ENCODE measurements around the gene ASIC4.

Gene ASIC4, protein sequence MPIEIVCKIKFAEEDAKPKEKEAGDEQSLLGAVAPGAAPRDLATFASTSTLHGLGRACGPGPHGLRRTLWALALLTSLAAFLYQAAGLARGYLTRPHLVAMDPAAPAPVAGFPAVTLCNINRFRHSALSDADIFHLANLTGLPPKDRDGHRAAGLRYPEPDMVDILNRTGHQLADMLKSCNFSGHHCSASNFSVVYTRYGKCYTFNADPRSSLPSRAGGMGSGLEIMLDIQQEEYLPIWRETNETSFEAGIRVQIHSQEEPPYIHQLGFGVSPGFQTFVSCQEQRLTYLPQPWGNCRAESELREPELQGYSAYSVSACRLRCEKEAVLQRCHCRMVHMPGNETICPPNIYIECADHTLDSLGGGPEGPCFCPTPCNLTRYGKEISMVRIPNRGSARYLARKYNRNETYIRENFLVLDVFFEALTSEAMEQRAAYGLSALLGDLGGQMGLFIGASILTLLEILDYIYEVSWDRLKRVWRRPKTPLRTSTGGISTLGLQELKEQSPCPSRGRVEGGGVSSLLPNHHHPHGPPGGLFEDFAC

GRCh38 chr2:219514196-219514761 lies at the start of gene ASIC4:
Gene ASIC4 (plus strand): TSS chr2:219514482. CDS start chr2:219514725, 243 bp downstream.
- DNase-seq = no peak

- DNase-seq = no peak
Observed at GRCh38 chr2:219465659-219466561, 48.4 kb upstream of the ASIC4 start.

GRCh38 chr2:219466816-219467735 lies 47.2 kb upstream of the ASIC4 start:
- DNase-seq = no peak

GRCh38 chr2:219467736-219468075 lies 46.6 kb upstream of the ASIC4 start:
- no peak for DNase-seq

- DNase-seq = no peak
Observed at GRCh38 chr2:219468410-219469185, 45.7 kb upstream of the ASIC4 start.

GRCh38 chr2:219469186-219469724 lies 45.0 kb upstream of the ASIC4 start:
- no peak for DNase-seq

DNA sequence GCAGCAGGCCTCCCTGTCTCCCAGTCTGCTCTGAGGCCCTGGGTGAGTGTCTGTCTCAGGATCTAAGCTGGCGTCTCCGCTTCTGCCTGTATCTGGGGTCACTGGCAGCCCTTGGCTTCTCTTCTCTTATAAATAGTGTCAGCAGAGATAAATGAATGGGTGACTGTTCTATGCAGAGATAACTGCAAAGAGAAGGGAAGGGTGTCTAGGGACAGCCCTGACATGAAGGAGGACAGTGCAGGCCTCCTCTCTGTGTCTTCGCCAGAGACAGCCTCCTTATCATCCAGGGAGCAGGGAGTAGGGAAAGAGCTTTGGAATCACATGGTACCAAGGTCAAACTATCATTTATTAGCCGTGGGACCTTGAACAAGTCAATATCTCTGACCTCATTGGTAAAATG lies 43.9 kb upstream of the ASIC4 start:
- no peak for DNase-seq

DNA sequence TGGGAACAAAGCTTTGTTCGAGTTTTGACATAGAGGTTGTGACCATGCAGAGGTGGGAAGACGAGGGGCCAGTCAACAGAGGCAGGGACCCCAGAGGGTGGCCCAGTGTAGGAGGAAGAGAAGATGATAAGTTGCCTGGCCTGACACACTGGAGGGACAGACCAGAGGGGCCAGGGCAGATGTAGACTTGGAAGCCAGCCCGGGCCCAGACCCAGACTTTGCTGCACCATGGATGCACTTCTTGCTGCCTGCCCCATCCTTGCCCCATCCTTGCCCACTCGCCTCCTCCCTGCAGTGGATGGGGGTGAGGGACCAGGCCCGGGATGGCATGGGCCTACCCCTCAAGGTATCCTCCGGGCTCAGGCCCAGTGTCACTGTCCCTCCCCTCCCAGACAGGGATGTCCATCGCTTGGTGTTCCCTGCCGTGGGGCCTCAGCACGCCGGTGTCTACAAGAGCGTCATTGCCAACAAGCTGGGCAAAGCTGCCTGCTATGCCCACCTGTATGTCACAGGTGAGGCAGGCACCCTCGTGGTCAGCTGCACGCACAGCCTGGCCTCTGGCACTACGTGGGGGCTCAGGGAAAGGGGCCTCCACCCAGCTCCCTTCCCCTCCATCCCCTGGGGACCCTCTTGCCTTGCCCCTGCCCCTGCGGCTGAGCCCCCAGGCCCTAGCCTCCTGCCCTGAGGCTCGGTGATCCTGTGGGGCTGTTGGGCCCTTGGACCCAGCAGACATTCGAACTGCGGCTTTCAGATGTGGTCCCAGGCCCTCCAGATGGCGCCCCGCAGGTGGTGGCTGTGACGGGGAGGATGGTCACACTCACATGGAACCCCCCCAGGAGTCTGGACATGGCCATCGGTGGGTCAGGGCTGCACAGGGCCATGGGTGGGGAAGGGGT lies 42.6 kb upstream of the ASIC4 start:
- no peak for DNase-seq

GRCh38 chr2:219472629-219473187 lies 41.6 kb upstream of the ASIC4 start:
- DNase-seq = no peak

- DNase-seq = no peak
Observed at GRCh38 chr2:219473511-219473910, 40.8 kb upstream of the ASIC4 start.

DNA sequence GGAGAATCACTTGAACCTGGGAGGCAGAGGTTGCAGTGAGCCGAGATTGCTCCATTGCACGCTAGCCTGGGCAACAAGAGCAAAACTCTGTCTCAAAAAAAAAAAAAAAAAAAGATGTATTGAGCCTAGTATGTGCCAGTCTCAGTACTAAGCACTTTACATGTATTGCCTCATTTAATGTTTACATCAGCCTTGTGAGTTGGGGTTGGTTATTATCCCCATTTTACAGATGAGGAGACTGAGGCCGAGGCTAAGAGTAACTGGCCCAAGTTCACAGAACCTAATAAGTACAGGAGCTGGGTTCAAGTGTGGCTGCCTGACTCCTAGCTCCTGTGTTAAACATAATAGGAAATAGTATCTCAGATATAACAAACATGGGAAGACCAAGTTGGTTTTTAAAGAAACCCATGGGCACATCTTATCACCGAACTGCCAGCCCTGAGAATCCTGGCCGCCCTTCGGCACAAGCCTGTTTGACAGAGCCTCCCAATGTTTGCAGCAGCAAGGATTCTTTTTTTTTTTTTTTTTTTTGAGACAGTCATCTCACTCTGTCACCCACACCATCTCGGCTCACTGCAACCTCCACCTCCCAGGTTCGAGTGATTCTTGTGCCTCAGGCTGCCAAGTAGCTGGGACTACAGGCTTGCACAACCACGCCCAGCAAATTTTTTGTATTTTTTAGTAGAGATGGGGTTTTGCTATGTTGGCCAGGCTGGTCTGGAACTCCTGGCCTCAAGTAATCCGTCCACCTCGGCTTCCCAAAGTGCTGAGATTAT lies 39.8 kb upstream of the ASIC4 start:
- no peak for DNase-seq

- no peak for DNase-seq
Observed at GRCh38 chr2:219475278-219475677, 39.0 kb upstream of the ASIC4 start.

DNA sequence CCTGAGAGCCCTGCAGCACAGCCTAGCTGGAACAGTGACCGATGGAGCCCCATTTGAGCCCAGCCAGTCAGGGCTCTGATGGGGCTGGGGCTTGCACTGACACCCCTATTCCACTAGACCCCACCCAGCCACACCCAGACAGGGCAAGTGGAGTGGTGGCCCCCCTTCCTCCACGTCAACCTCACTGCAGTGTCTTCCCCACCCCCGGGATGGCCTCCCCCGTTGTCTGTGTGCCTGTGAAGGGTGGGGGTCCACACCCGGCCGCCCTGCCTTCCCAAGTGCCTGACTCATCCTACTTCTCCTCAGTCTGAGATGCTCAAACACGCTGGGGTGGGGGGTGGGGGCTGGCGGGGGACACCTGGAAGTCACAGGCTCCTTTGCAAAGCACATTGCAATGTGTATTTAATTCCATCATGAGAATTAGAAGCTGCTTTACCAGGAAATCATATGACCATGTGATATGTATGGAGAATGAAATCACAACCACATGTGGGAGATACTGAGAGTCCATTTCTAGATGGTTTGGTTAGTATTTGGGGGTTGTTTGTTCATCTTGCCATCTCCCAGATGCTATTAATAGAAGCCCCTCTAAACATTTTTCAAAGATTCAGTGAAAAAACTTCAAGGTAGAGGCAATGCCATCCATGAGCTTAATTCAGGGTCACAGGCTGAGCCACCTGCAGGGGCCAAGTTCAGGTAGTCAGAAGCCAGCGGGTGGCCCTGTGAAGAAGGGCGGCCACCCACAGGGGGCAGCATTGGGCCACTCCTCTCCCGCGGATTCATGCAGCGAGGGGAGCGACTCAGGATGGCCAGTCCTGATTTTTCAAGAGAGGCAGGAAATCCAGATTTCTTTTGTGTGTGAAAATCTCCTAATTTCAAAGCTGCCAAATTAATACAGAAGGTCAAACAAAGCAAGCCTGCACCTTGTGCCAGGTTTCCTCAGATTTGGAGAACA lies 38.3 kb upstream of the ASIC4 start:
- peak; percentile 74 to 82 for DNase-seq

- DNase-seq = no peak
Observed at GRCh38 chr2:219476652-219477151, 37.6 kb upstream of the ASIC4 start.

DNA sequence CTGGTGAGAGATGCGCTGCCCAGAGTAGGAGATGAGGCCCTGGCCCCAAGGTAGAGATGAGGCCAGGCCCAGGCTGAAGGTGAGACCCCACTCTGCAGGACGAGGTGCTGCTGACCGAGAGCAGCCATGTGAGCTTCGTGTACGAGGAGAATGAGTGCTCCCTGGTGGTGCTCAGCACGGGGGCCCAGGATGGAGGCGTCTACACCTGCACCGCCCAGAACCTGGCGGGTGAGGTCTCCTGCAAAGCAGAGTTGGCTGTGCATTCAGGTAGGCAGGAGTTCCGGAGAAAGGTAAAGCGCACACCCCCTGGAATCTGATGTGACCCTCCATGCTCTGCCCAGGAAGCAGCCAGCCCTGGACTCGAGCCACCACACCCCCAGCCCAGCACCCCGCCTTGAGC lies 37.1 kb upstream of the ASIC4 start:
- DNase-seq = no peak

DNA sequence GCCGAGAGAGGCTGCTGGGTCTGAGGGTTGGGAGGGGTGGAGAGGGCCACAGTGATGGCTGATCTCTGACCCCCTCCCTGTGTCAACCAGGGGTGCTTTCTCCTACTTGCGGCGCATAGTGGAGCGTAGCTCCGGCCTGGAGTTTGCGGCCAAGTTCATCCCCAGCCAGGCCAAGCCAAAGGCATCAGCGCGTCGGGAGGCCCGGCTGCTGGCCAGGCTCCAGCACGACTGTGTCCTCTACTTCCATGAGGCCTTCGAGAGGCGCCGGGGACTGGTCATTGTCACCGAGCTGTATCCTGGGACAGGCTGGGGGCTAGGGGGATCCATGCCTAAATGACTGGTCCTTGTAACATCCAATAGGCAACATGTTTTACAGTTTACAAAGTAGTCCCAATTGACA lies 36.5 kb upstream of the ASIC4 start:
- no peak for DNase-seq

DNA sequence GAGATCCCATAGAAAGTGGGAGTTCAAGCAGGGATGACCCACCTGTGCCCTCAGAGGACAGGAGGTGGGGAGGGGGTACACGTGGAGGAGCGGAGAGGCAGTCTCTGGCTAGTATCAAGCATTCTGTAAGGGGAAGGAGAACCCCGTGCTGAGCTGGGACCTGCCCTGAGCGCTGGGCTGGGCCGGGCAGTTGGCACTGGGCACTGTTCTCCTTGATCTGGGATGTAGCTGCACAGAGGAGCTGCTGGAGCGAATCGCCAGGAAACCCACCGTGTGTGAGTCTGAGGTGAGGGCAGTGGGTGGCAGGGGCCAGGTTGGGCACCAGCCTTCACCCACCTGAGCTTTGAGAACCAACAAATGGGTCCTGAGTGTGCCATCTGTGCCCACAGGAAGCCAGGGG lies 35.4 kb upstream of the ASIC4 start:
- no peak for DNase-seq

DNA sequence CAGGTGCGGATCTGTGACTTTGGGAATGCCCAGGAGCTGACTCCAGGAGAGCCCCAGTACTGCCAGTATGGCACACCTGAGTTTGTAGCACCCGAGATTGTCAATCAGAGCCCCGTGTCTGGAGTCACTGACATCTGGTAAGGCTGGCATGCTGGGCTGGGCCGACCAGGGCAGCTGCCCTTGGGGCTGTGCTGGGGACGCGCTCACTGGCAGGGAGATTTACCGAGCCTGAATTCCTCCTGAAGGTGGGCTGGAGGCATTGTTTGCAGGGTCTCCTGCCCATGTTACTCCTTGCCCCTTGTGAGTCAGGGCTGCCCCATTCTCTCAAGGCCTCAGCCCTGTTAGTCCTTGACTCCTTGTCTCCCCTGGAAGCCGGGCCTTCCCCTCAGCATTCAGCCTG lies 34.3 kb upstream of the ASIC4 start:
- no peak for DNase-seq

All from stimulated activated CD4-positive, alpha-beta T cell treated with anti-CD3 and anti-CD28 coated beads, Interleukin-2, amount 100 ng/mL, for 24 hours (primary cell).